DOHH2 (cell line): Measurements from ENCODE around the gene SRSF12.
"Not testable (repeated sequence)": the region's sequence is repeated elsewhere in the genome, so short reads cannot be mapped to it uniquely, and the experiment has no call there.

Source experiments
- H3F3A ChIP-seq: fragments of 200-600 bp; sonication (generic), shearing (Covaris generic); 2 replicates; pipeline ENCODE4 v1.6.0; 2016; ENCODE audit warnings: antibody characterized with exemption, mild to moderate bottlenecking; ENCODE audit not compliant: control insufficient read depth, insufficient read depth
- H3K27ac ChIP-seq: fragments of 200-600 bp; sonication (generic); 2 replicates; pipeline ENCODE4 v1.5.1; 2014; ENCODE audit warnings: low read depth, mild to moderate bottlenecking, low read length, moderate library complexity
- H3K27me3 ChIP-seq: fragments of 200-600 bp; sonication (generic); 2 replicates; pipeline ENCODE4 v1.6.1; 2014; ENCODE audit warnings: mild to moderate bottlenecking, low read length, mixed read lengths; ENCODE audit not compliant: control insufficient read depth
- H3K36me3 ChIP-seq: fragments of 200-600 bp; sonication (generic); 2 replicates; pipeline ENCODE4 v1.6.1; 2014; ENCODE audit warnings: mild to moderate bottlenecking, low read length, moderate library complexity, mixed read lengths; ENCODE audit not compliant: control insufficient read depth
- H3K4me1 ChIP-seq: fragments of 200-600 bp; sonication (generic); 2 replicates; pipeline ENCODE4 v1.6.1; 2014; ENCODE audit warnings: mild to moderate bottlenecking, low read length, mixed read lengths; ENCODE audit not compliant: control insufficient read depth
- H3K4me2 ChIP-seq: fragments of 200-600 bp; sonication (generic); 2 replicates; pipeline ENCODE4 v1.6.0; 2014; ENCODE audit warnings: mild to moderate bottlenecking, low read length, moderate library complexity
- H3K4me3 ChIP-seq: fragments of 200-600 bp; sonication (generic); 2 replicates; pipeline ENCODE4 v1.5.1; 2014; ENCODE audit warnings: mild to moderate bottlenecking, low read length, mixed read lengths
- H3K79me2 ChIP-seq: fragments of 200-600 bp; sonication (generic); 2 replicates; pipeline ENCODE4 v1.6.1; 2014; ENCODE audit warnings: mild to moderate bottlenecking, low read length, mixed read lengths; ENCODE audit not compliant: control insufficient read depth
- H3K9me2 ChIP-seq: fragments of 200-600 bp; sonication (generic); replicated peaks from 2 replicates; pipeline ENCODE4 v1.6.1; 2014; ENCODE audit warnings: mild to moderate bottlenecking, low read length, mixed read lengths; ENCODE audit not compliant: control insufficient read depth
- H3K9me3 ChIP-seq: fragments of 200-600 bp; sonication (generic); 2 replicates; pipeline ENCODE4 v1.6.1; 2014; ENCODE audit warnings: antibody characterized with exemption, low read length, mixed read lengths; ENCODE audit not compliant: control insufficient read depth, insufficient read depth
- H4K20me1 ChIP-seq: fragments of 200-600 bp; sonication (generic); 2 replicates; pipeline ENCODE4 v1.6.0; 2014; ENCODE audit warnings: low read depth, mild to moderate bottlenecking, antibody characterized with exemption, low read length, moderate library complexity; ENCODE audit not compliant: control insufficient read depth, insufficient read depth
- CTCF ChIP-seq: fragments of 200-600 bp; sonication (generic); IDR thresholded peaks from one replicate; pipeline ENCODE4 v1.5.1; 2014; ENCODE audit warnings: antibody characterized with exemption, mild to moderate bottlenecking, low read depth, low read length; ENCODE audit not compliant: poor library complexity, severe bottlenecking
- EZH2phosphoT487 ChIP-seq: fragments of 200-600 bp; sonication (generic); IDR thresholded peaks from 2 replicates; pipeline ENCODE4 v1.6.1; 2017; ENCODE audit warnings: borderline replicate concordance, mild to moderate bottlenecking, antibody characterized with exemption, low read length, moderate library complexity, mixed read lengths

Gene SRSF12

GRCh38 chr6:89131599-89131998, 13.7 kb upstream of the SRSF12 start:
- Histone ChIP-seq H3K27me3 (no peaks in the 10 kb centered on the region), H4K20me1 (no peaks in the 10 kb centered on the region), H3K4me3 (no peak overlapping the region), H3K4me1 (no peaks in the 10 kb centered on the region), H3K9me3 (no peaks in the 10 kb centered on the region), H3K36me3 (no peaks in the 10 kb centered on the region), H3K79me2 (no peaks in the 10 kb centered on the region), H3K27ac (no peak overlapping the region), H3K9me2 (no peaks in the 10 kb centered on the region), H3F3A (no peaks in the 10 kb centered on the region), H3K4me2 (no peak overlapping the region)
- TF ChIP-seq CTCF (no peak), EZH2phosphoT487 (no peak)

DNA sequence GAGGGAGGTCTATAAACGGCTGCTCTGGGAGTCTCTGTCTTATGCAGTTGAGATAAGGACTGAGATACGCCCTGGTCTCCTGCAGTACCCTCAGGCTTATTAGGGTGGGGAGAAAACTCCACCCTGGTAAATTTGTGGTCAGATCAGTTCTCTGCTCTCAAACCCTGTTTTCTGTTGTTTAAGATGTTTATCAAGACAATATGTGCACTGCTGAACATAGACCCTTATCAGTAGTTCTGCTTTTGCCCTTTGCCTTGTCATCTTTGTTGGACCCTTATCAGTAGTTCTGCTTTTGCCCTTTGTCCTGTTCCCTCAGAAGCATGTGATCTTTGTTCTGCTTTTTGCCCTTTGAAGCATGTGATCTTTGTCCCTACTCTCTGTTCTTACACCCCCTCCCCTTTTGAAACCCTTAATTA, 10.4 kb upstream of the SRSF12 start:
- not testable (repeated sequence) for H3K4me2 ChIP-seq, H3K9me2 ChIP-seq, H3K27ac ChIP-seq, H3K27me3 ChIP-seq, H3K4me3 ChIP-seq, H3K36me3 ChIP-seq, H3F3A ChIP-seq, H4K20me1 ChIP-seq, H3K4me1 ChIP-seq, H3K79me2 ChIP-seq, H3K9me3 ChIP-seq

DNA sequence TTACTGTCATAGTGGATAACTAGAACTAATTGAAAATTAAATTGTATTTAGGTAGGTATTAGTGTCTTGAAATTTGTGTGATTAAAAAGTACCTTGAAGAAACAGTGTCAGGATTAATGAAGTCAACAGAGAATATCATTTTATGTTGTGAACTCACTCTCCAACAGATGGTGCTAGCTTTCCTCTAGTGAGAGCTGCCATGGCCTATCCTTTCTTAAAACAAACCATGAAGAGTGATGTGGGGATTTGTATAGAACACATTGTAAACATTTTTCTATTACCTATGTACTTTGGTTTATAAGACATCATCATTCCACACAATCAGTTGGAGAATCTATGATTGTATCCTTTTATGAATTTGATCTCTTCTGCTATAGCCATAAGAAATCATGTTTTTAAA, 4.8 kb upstream of the SRSF12 start:
- Histone ChIP-seq H3F3A (no peaks in the 10 kb centered on the region), H3K4me2 (no peak overlapping the region), H3K36me3 (no peaks in the 10 kb centered on the region), H3K4me3 (no peak overlapping the region), H3K27me3 (peaks cover 7% of the 10 kb centered on the region; the same call in 1 of the 2 replicates), H3K4me1 (no peaks in the 10 kb centered on the region), H4K20me1 (no peaks in the 10 kb centered on the region), H3K79me2 (no peaks in the 10 kb centered on the region), H3K9me3 (no peaks in the 10 kb centered on the region), H3K9me2 (no peaks in the 10 kb centered on the region), H3K27ac (no peak overlapping the region)
- TF ChIP-seq EZH2phosphoT487 (no peak), CTCF (peak; percentile 74)

GRCh38 chr6:89121934-89122333, 4.1 kb upstream of the SRSF12 start:
- H3K79me2 ChIP-seq, result no peaks in the 10 kb centered on the region
- H3K27me3 ChIP-seq, result peaks cover 14% of the 10 kb centered on the region
- no peaks in the 10 kb centered on the region for H3K36me3 ChIP-seq
- H3K4me3 ChIP-seq, result no peak overlapping the region
- no peaks in the 10 kb centered on the region for H3F3A ChIP-seq
- no peaks in the 10 kb centered on the region for H4K20me1 ChIP-seq
- no peaks in the 10 kb centered on the region for H3K9me2 ChIP-seq
- no peaks in the 10 kb centered on the region for H3K9me3 ChIP-seq
- TF ChIP-seq CTCF (no peak), EZH2phosphoT487 (no peak)
- H3K27ac ChIP-seq, result no peak overlapping the region
- no peak overlapping the region for H3K4me2 ChIP-seq
- peaks cover 4% of the 10 kb centered on the region; the same call in 1 of the 2 replicates for H3K4me1 ChIP-seq
